Activated CD8-positive, alpha-beta T cell treated with anti-CD3 and anti-CD28 coated beads, Interleukin-2, amount 10 ng/mL, durations not matched to agents 7 days and 5 days (primary cell): ENCODE data around the gene PTPDC1. TPM values are rescaled to one million over a fixed set of nuclear protein-coding genes. Genes with fewer than 3 reads are reported as not detected.
"Not testable (repeated sequence)": the region's sequence is repeated elsewhere in the genome, so short reads cannot be mapped to it uniquely, and the experiment has no call there.

Experiments used
- ATAC-seq: fragments of 150-1000 bp; cut with Tn5 transposase; one replicate; pipeline ENCODE4 v1.10.0; 2021; ENCODE audit warnings: moderate library complexity
- CTCF ChIA-PET: fragments of 350-600 bp; sonication (Branson Sonifier 250); formaldehyde crosslinking; loops from one replicate; lab custom pipeline; 2021; ENCODE audit warnings: antibody characterized with exemption; lab: Charles Lee
- POLR2A ChIA-PET: fragments of 350-600 bp; sonication (Branson Sonifier 250); formaldehyde crosslinking; loops from one replicate; lab custom pipeline; 2021; ENCODE audit warnings: antibody characterized with exemption; lab: Charles Lee
- DNase-seq: peaks from one replicate; pipeline ENCODE4 v3.0.0-alpha.2; 2020
- H3K27ac Mint-ChIP-seq: one replicate; pipeline ENCODE4 v1.8.0; 2021; ENCODE audit warnings: mild to moderate bottlenecking, mixed read lengths
- H3K27me3 Mint-ChIP-seq: one replicate; pipeline ENCODE4 v1.8.0; 2021; ENCODE audit warnings: low read depth, mixed read lengths
- H3K36me3 Mint-ChIP-seq: one replicate; pipeline ENCODE4 v1.8.0; 2021; ENCODE audit warnings: low read depth, mixed read lengths
- H3K4me1 Mint-ChIP-seq: one replicate; pipeline ENCODE4 v1.8.0; 2021; ENCODE audit warnings: low read depth, mixed read lengths
- H3K4me3 Mint-ChIP-seq: one replicate; pipeline ENCODE4 v1.8.0; 2021; ENCODE audit warnings: mild to moderate bottlenecking, mixed read lengths
- H3K9me3 Mint-ChIP-seq: one replicate; pipeline ENCODE4 v1.8.0; 2022; ENCODE audit warnings: mixed read lengths; ENCODE audit not compliant: insufficient read depth
- total RNA-seq, 2 experiments: library from RNA; stranded (reverse); gene quantifications; one replicate each; pipeline ENCODE4 v1.2.3, GENCODE V29; 2021

The PTPDC1 gene
- total RNA-seq, 2 experiments from 2014 or later, result 5.5 to 5.7 TPM

GRCh38 chr9:94079236-94079635, 5.0 kb upstream of the PTPDC1 start:
- H3K36me3 Mint-ChIP-seq, result peaks cover 3% of the 10 kb centered on the region
- H3K4me3 Mint-ChIP-seq, result no peak overlapping the region
- H3K4me1 Mint-ChIP-seq, result peaks cover 7% of the 10 kb centered on the region
- no peaks in the 10 kb centered on the region for H3K27me3 Mint-ChIP-seq
- no peak for ATAC-seq
- ChIA-PET CTCF (interaction anchor here (1.5 to 2.9 kb wide), 2 partner anchors 13 to 134 kb away, joined by 3 to 10 read pairs; no protein-coding TSS in a partner anchor), POLR2A (no interaction called here)
- H3K27ac Mint-ChIP-seq, result no peak overlapping the region
- no peak for DNase-seq
- H3K9me3 Mint-ChIP-seq, result no peaks in the 10 kb centered on the region

DNA sequence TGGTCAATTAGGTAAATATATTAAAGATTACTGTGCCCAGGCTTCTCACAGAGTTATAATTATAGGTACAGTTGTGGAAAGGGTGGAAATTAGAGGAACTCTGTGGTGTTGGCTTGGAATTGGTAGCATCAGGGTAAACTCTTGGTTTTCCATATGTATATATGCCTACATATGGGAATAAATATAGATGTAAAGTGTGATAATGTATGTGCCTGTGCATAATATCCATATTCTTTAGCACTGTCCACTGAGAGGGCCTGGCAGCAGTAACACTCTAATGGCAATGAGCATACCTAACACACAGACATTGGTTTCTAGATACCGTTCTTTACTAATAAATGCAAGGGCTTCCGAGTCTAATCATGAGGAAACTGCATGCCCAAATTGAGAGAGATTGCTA, 4.0 kb upstream of the PTPDC1 start:
- POLR2A ChIA-PET, result no interaction called here
- H3K27ac Mint-ChIP-seq, result no peak overlapping the region

GRCh38 chr9:94081435-94081834, 2.8 kb upstream of the PTPDC1 start:
- ChIA-PET POLR2A (no interaction called here), CTCF (interaction anchor here (0.8 to 2.6 kb wide), 3 partner anchors 15 to 132 kb away, joined by 4 to 17 read pairs (median 8); no protein-coding TSS in a partner anchor)
- H3K4me1 Mint-ChIP-seq, result peaks cover 7% of the 10 kb centered on the region
- no peak overlapping the region for H3K4me3 Mint-ChIP-seq
- no peaks in the 10 kb centered on the region for H3K9me3 Mint-ChIP-seq
- DNase-seq (no peak), ATAC-seq (no peak)
- H3K27me3 Mint-ChIP-seq, result no peaks in the 10 kb centered on the region
- H3K36me3 Mint-ChIP-seq, result peaks cover 4% of the 10 kb centered on the region
- H3K27ac Mint-ChIP-seq, result no peak overlapping the region

More for the DNA sequence above, 4.0 kb upstream of the PTPDC1 start:
- no peak for ATAC-seq
- no peak for DNase-seq
- Mint-ChIP-seq H3K27me3 (no peaks in the 10 kb centered on the region), H3K4me1 (peaks cover 7% of the 10 kb centered on the region), H3K4me3 (no peak overlapping the region), H3K36me3 (peaks cover 3% of the 10 kb centered on the region), H3K9me3 (no peaks in the 10 kb centered on the region)
- CTCF ChIA-PET, result interaction anchor here (1.5 to 2.9 kb wide), 2 partner anchors 14 to 133 kb away, joined by 3 to 10 read pairs; no protein-coding TSS in a partner anchor

DNA sequence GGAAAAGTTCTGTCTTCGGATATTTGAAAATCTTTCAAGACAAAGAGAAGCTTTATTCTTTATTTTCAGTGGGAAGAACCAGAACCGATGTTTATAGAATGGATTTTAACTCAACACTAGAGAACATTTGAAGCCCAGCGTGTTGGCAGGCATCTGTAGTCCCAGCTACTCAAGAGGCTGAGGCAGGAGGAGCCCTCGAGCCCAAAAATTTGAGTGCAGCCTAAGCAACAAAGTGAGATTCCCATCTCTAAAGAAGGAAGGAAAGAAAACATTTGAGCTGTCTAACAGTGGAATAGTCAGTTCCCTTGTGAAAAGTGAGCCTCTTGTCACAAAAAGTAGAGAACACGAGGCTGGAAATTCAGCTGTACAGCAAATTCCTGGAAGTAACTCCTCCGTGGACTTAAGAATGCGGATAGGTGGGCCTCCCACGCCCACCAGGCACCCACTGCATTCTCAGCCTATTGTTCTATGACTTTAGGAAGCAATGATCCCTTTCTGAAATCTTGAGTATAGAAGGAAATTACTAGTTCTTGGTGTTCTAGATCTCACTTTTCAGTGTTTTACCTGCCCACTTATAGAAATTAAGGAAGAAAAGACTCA, 2.3 kb upstream of the PTPDC1 start:
- POLR2A ChIA-PET, result no interaction called here

GRCh38 chr9:94082553-94082952, 1.7 kb upstream of the PTPDC1 start:
- no peaks in the 10 kb centered on the region for H3K9me3 Mint-ChIP-seq
- H3K4me1 Mint-ChIP-seq, result peaks cover 7% of the 10 kb centered on the region
- no peaks in the 10 kb centered on the region for H3K27me3 Mint-ChIP-seq
- POLR2A ChIA-PET, result no interaction called here
- H3K4me3 Mint-ChIP-seq, result no peak overlapping the region
- no peak for ATAC-seq
- H3K27ac Mint-ChIP-seq, result no peak overlapping the region
- no peak for DNase-seq
- H3K36me3 Mint-ChIP-seq, result peaks cover 6% of the 10 kb centered on the region
- CTCF ChIA-PET, result interaction anchor here (2.4 to 2.6 kb wide), 2 partner anchors 16 to 131 kb away, joined by 8 to 17 read pairs; no protein-coding TSS in a partner anchor

More for the DNA sequence above, 2.3 kb upstream of the PTPDC1 start:
- peaks cover 6% of the 10 kb centered on the region for H3K36me3 Mint-ChIP-seq
- ATAC-seq (no peak), DNase-seq (no peak)
- H3K9me3 Mint-ChIP-seq, result no peaks in the 10 kb centered on the region
- peaks cover 7% of the 10 kb centered on the region for H3K4me1 Mint-ChIP-seq
- H3K4me3 Mint-ChIP-seq, result no peak overlapping the region
- H3K27ac Mint-ChIP-seq, result no peak overlapping the region
- no peaks in the 10 kb centered on the region for H3K27me3 Mint-ChIP-seq
- CTCF ChIA-PET, result interaction anchor here (0.8 to 2.6 kb wide), 3 partner anchors 15 to 131 kb away, joined by 4 to 17 read pairs (median 8); no protein-coding TSS in a partner anchor

DNA sequence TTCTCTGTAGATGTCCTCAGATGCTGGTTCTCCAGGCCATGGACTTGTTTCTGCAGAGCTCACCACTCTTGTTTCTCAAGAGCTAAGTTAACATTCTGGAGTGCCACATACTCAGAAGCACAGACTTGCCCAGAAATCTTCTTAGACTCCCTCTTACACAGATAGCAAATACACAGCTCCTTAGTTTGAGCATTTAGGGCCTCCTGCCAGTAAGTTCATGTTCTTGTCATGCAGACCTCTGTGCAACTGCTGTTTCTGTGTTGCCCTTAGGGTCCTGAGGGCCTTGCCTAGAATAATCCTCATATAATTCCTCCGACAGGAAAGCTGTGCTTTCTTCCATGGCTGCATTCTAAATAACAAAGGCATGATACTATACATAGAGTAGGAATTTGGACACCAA, 1.3 kb upstream of the PTPDC1 start:
- ATAC-seq (no peak), DNase-seq (no peak)
- H3K9me3 Mint-ChIP-seq, result no peaks in the 10 kb centered on the region
- CTCF ChIA-PET, result interaction anchor here (2.4 to 2.6 kb wide), 2 partner anchors 16 to 130 kb away, joined by 8 to 17 read pairs; no protein-coding TSS in a partner anchor
- H3K4me3 Mint-ChIP-seq, result no peak overlapping the region
- peaks cover 6% of the 10 kb centered on the region for H3K36me3 Mint-ChIP-seq
- H3K27ac Mint-ChIP-seq, result no peak overlapping the region
- POLR2A ChIA-PET, result no interaction called here
- H3K27me3 Mint-ChIP-seq, result no peaks in the 10 kb centered on the region
- H3K4me1 Mint-ChIP-seq, result peaks cover 7% of the 10 kb centered on the region

GRCh38 chr9:94083384-94083783, 880 bp upstream of the PTPDC1 start:
- ChIA-PET POLR2A (no interaction called here), CTCF (interaction anchor here (2.4 to 2.6 kb wide), 2 partner anchors 17 to 130 kb away, joined by 8 to 17 read pairs; no protein-coding TSS in a partner anchor)
- Mint-ChIP-seq H3K27me3 (no peaks in the 10 kb centered on the region), H3K4me3 (no peak overlapping the region), H3K9me3 (no peaks in the 10 kb centered on the region), H3K27ac (no peak overlapping the region), H3K4me1 (peaks cover 7% of the 10 kb centered on the region), H3K36me3 (peaks cover 6% of the 10 kb centered on the region)
- ATAC-seq (no peak), DNase-seq (no peak)

- ATAC-seq (no peak), DNase-seq (no peak)
- Mint-ChIP-seq H3K27me3 (no peaks in the 10 kb centered on the region), H3K4me1 (peaks cover 7% of the 10 kb centered on the region), H3K4me3 (no peak overlapping the region), H3K36me3 (peaks cover 4% of the 10 kb centered on the region), H3K9me3 (no peaks in the 10 kb centered on the region), H3K27ac (no peak overlapping the region)
- POLR2A ChIA-PET, result no interaction called here
- CTCF ChIA-PET, result no interaction called here
Measured at GRCh38 chr9:94085062-94085639, 887 bp downstream of the PTPDC1 start.

- H3K36me3 Mint-ChIP-seq, result peaks cover 4% of the 10 kb centered on the region
- H3K27me3 Mint-ChIP-seq, result no peaks in the 10 kb centered on the region
- POLR2A ChIA-PET, result no interaction called here
- no peaks in the 10 kb centered on the region for H3K9me3 Mint-ChIP-seq
- peaks cover 5% of the 10 kb centered on the region for H3K4me1 Mint-ChIP-seq
- no peak overlapping the region for H3K4me3 Mint-ChIP-seq
- ATAC-seq (no peak), DNase-seq (no peak)
- H3K27ac Mint-ChIP-seq, result no peak overlapping the region
- CTCF ChIA-PET, result interaction anchor here (1.5 to 2.0 kb wide), 2 partner anchors 21 to 126 kb away, joined by 5 to 7 read pairs; no protein-coding TSS in a partner anchor
Measured at GRCh38 chr9:94086486-94087345, 2.5 kb downstream of the PTPDC1 start.

GRCh38 chr9:94094219-94095145, 10.2 kb downstream of the PTPDC1 start:
- H3K27me3 Mint-ChIP-seq, H3K9me3 Mint-ChIP-seq, DNase-seq, CTCF ChIA-PET, ATAC-seq, POLR2A ChIA-PET, H3K4me3 Mint-ChIP-seq, H3K4me1 Mint-ChIP-seq, H3K36me3 Mint-ChIP-seq, H3K27ac Mint-ChIP-seq: not testable (repeated sequence)
